ENCODE measurements around the gene AOPEP. TPM values are rescaled to one million over a fixed set of nuclear protein-coding genes. Genes with fewer than 3 reads are reported as not detected.
"Not testable (repeated sequence)": the region's sequence is repeated elsewhere in the genome, so short reads cannot be mapped to it uniquely, and the experiment has no call there.

AOPEP gene
- polyA plus RNA-seq, 6 donors from 2014 or later: 5.2 to 11.8 (median 8.2) TPM

DNA sequence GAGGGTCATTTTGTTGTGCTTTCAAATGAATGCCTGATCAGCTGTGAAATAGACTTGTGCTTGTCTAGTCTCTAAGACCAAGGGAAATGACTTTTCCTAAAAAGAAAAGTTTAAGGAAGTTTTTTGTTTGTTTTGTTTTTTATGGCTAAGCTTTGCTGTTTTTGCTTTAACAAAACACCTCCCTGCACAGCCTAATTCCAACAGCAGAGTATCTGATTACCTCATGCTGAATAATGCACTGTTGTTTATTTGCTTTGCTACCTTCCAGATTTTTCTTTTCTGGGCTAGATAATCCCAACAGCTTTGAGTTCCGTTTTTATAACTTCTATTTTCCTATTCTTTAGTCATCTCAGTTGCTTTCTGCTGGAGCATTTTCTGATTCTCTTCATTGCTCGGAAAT lies 95.8 kb downstream of the AOPEP start:
- peaks cover 24 to 31% of the 10 kb centered on the region in 2 donors for H3K36me3 Mint-ChIP-seq
- H3K27me3 Mint-ChIP-seq: no peaks in the 10 kb centered on the region
- H3K4me1 Mint-ChIP-seq: peaks cover 5 to 7% (median 6%) of the 10 kb centered on the region in 3 donors
- no peak overlapping the region for H3K4me3 Mint-ChIP-seq
- H3K27ac Mint-ChIP-seq: peak overlapping the region in 1 of 6 donors; percentile 19
- DNase-seq (no peak), ATAC-seq (ENCODE audit: low read depth in 2 of 2) (no peak)
- H3K9me3 Mint-ChIP-seq: no peaks in the 10 kb centered on the region

DNA sequence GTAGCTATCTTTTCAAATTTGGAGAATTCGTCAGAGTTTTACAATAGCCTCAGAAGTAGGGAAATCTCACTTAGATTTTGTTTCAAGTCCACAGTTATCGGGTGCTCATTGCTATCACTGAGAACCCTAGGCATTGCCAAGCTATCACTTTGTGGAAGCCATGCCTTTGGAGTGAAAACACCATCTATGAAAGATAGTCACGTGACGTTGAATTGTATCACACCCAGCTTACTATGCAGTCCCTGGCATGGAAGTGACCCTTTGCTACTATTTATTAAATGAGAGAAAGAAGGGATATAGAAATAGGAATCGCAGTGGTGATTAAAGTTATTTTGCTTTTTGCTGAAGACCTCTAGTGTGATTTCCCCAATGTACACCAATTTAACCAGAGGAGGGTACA lies 97.2 kb downstream of the AOPEP start:
- peaks cover 24 to 29% of the 10 kb centered on the region in 2 donors for H3K36me3 Mint-ChIP-seq
- no peaks in the 10 kb centered on the region for H3K9me3 Mint-ChIP-seq
- H3K4me1 Mint-ChIP-seq: peaks cover 5 to 7% (median 6%) of the 10 kb centered on the region in 3 donors
- H3K27ac Mint-ChIP-seq: peak overlapping the region in 2 of 6 donors; percentile 38 to 70
- no peak for DNase-seq
- H3K4me3 Mint-ChIP-seq: no peak overlapping the region
- H3K27me3 Mint-ChIP-seq: no peaks in the 10 kb centered on the region
- ATAC-seq (ENCODE audit: low read depth in 2 of 2): no peak

- Mint-ChIP-seq H3K27ac (peak overlapping the region in 1 of 6 donors; percentile 12), H3K9me3 (no peaks in the 10 kb centered on the region)
Measured at GRCh38 chr9:94824411-94824810, 97.9 kb downstream of the AOPEP start.

GRCh38 chr9:94824913-94825610 lies 98.6 kb downstream of the AOPEP start:
- no peak for ATAC-seq (ENCODE audit: low read depth in 2 of 2)
- DNase-seq: no peak
- no peak overlapping the region for H3K4me3 Mint-ChIP-seq
- no peaks in the 10 kb centered on the region for H3K27me3 Mint-ChIP-seq
- H3K27ac Mint-ChIP-seq: peak overlapping the region in 1 of 6 donors; percentile 36
- H3K36me3 Mint-ChIP-seq: peaks cover 24 to 30% of the 10 kb centered on the region in 2 donors
- H3K4me1 Mint-ChIP-seq: peaks cover 5 to 7% (median 6%) of the 10 kb centered on the region in 3 donors
- peaks cover 0 to under 1% (median 0%) of the 10 kb centered on the region in 7 donors for H3K9me3 Mint-ChIP-seq

More at GRCh38 chr9:94824411-94824810, 97.9 kb downstream of the AOPEP start:
- DNase-seq (no peak), ATAC-seq (ENCODE audit: low read depth in 2 of 2) (no peak)
- H3K4me3 Mint-ChIP-seq: no peak overlapping the region
- H3K36me3 Mint-ChIP-seq: peaks cover 24 to 29% of the 10 kb centered on the region in 2 donors
- H3K4me1 Mint-ChIP-seq: peaks cover 5 to 7% (median 6%) of the 10 kb centered on the region in 3 donors
- H3K27me3 Mint-ChIP-seq: no peaks in the 10 kb centered on the region

GRCh38 chr9:94825611-94825958 lies 99.1 kb downstream of the AOPEP start:
- H3K36me3 Mint-ChIP-seq: peaks cover 24 to 30% of the 10 kb centered on the region in 2 donors
- H3K4me1 Mint-ChIP-seq: peaks cover 5 to 7% (median 6%) of the 10 kb centered on the region in 3 donors
- H3K27me3 Mint-ChIP-seq: no peaks in the 10 kb centered on the region
- H3K4me3 Mint-ChIP-seq: no peak overlapping the region
- ATAC-seq (ENCODE audit: low read depth in 2 of 2): no peak
- peaks cover 0 to 2% (median under 1%) of the 10 kb centered on the region in 7 donors for H3K9me3 Mint-ChIP-seq
- no peak for DNase-seq
- H3K27ac Mint-ChIP-seq: no peak overlapping the region

DNA sequence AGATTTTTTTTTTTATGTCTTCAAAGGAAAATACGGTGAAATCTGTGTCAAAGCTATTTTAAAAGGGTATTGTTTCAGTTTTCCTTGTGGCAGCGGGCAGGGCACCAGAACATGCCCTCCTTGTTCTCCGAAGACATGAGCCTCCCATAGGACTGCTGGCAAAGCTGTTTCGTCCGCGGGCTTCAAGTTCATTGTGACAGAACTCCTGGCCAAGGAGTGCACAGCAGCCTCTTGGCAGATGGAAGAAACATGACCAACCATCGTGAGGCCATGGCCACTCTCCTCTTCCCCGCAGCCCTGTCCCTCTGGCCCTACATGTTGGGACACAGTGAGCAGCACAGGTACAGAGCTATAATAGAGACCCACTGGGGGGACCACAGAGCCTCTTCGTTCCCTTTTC lies 99.5 kb downstream of the AOPEP start:
- Mint-ChIP-seq H3K4me1 (peaks cover 3 to 6% (median 6%) of the 10 kb centered on the region in 3 donors), H3K36me3 (peaks cover 27 to 34% of the 10 kb centered on the region in 2 donors), H3K4me3 (no peak overlapping the region), H3K9me3 (peaks cover 0 to 7% (median 2%) of the 10 kb centered on the region in 7 donors), H3K27ac (no peak overlapping the region), H3K27me3 (no peaks in the 10 kb centered on the region)
- ATAC-seq (ENCODE audit: low read depth in 2 of 2) (no peak), DNase-seq (no peak)

- ATAC-seq (ENCODE audit: low read depth in 2 of 2): no peak
Measured at GRCh38 chr9:94826644-94827410, 100.3 kb downstream of the AOPEP start.

DNA sequence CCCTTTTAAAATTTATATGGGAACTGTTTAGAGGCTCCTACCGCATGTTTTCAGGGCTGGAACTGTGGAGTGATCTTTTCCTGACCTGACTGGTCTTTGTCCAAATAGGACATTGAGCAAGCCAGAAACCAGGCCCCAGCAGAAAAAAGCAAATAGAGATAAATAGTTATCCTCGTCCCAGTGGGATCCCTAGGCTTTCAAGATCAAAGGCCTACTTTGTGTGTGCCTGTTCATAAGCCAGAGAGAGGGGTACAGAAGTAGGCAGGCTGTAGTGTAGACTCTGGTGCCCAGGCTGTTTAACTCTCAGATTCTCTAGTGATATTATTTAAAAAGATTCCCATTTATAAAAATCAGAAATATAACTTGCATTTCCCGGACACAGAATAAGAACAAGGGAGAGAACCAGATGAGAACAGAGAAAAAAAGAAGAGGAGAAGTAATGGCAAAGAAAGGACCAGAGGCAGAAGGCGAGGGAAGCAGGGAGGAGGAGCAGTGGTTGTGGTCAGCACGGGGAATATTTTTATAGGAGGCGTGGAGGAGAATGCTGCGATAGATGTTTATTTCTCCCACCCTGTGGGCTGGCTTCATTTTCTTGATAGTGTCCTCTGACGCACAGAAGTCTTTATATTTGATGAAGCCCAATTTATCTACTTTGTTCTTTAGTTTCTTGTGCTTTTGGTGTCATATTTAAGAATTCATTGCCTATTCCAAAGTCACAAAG lies 101.2 kb downstream of the AOPEP start:
- ATAC-seq (ENCODE audit: low read depth in 2 of 2) (no peak), DNase-seq (no peak)
- Mint-ChIP-seq H3K27me3 (no peaks in the 10 kb centered on the region), H3K36me3 (peaks cover 39 to 42% of the 10 kb centered on the region in 2 donors), H3K27ac (peak overlapping the region in 2 of 6 donors; percentile 26 to 43), H3K4me3 (no peak overlapping the region), H3K4me1 (peaks cover 0 to 6% (median 3%) of the 10 kb centered on the region in 3 donors), H3K9me3 (peaks cover 0 to 15% (median 7%) of the 10 kb centered on the region in 7 donors)

More at GRCh38 chr9:94826644-94827410, 100.3 kb downstream of the AOPEP start:
- peaks cover 0 to 6% (median 3%) of the 10 kb centered on the region in 3 donors for H3K4me1 Mint-ChIP-seq
- H3K27ac Mint-ChIP-seq: no peak overlapping the region
- H3K27me3 Mint-ChIP-seq: no peaks in the 10 kb centered on the region
- no peak overlapping the region for H3K4me3 Mint-ChIP-seq
- H3K9me3 Mint-ChIP-seq: peaks cover 0 to 14% (median 7%) of the 10 kb centered on the region in 7 donors
- no peak for DNase-seq
- peaks cover 35 to 40% of the 10 kb centered on the region in 2 donors for H3K36me3 Mint-ChIP-seq

GRCh38 chr9:94829380-94830070 lies 103.0 kb downstream of the AOPEP start:
- DNase-seq: no peak
- H3K27ac Mint-ChIP-seq: no peak overlapping the region
- peaks cover 0 to 15% (median 7%) of the 10 kb centered on the region in 7 donors for H3K9me3 Mint-ChIP-seq
- H3K36me3 Mint-ChIP-seq: peaks cover 32% of the 10 kb centered on the region in 2 donors
- H3K4me1 Mint-ChIP-seq: peaks cover 0 to 6% (median 0%) of the 10 kb centered on the region in 3 donors
- H3K27me3 Mint-ChIP-seq: no peaks in the 10 kb centered on the region
- no peak for ATAC-seq (ENCODE audit: low read depth in 2 of 2)
- no peak overlapping the region for H3K4me3 Mint-ChIP-seq

DNA sequence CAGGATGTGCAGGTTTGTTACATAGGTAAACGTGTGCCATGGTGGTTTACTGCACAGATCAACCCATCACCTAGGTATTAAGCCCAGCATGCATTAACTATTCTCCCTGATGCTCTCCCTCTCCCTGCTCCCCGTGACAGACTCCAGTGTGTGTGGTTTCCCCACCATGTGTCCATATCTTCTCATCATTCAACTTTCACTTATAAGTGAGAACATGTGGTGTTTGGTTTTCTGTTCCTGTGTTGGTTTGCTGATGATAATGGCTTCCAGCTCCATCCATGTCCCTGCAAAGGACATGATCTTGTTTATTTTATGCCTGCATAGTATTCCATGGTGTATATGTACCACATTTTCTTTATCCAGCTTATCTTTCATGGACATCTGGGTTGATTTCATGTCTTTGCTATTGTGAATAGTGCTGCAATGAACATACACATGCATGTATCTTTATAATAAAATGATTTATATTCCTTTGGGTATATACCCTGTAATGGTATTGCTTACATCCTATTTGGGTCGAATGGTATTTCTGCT lies 103.6 kb downstream of the AOPEP start:
- not testable (repeated sequence) for H3K4me3 Mint-ChIP-seq; ATAC-seq (ENCODE audit: low read depth in 2 of 2); H3K27ac Mint-ChIP-seq; DNase-seq; H3K4me1 Mint-ChIP-seq; H3K27me3 Mint-ChIP-seq
- peaks cover 31 to 32% of the 10 kb centered on the region in 2 donors for H3K36me3 Mint-ChIP-seq
- H3K9me3 Mint-ChIP-seq: peaks cover 0 to 15% (median 7%) of the 10 kb centered on the region in 7 donors

DNA sequence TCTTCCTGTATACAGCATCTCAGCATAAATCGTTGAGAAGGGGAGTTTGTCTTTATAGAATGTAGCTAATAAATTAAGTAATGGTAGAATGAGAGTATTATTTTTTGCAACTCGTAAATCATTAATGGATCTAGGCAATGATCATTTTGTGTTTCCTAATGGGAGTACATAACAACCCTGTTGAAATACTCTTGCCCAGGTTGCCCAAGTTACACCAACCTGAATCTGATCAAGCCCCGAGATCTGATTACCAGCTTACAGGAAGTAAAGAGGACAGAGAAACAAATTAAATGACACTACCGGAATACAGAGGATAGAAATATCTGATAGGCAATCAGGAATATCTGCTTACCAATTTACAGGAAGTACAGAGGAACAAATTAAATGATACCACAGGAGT lies 107.3 kb downstream of the AOPEP start:
- Mint-ChIP-seq H3K4me3 (no peak overlapping the region), H3K36me3 (peaks cover 36 to 39% of the 10 kb centered on the region in 2 donors), H3K9me3 (peaks cover 5 to 26% (median 17%) of the 10 kb centered on the region in 7 donors), H3K27ac (no peak overlapping the region), H3K4me1 (peaks cover 0 to 2% (median 0%) of the 10 kb centered on the region in 3 donors), H3K27me3 (no peaks in the 10 kb centered on the region)
- ATAC-seq (ENCODE audit: low read depth in 2 of 2) (no peak), DNase-seq (no peak)

DNA sequence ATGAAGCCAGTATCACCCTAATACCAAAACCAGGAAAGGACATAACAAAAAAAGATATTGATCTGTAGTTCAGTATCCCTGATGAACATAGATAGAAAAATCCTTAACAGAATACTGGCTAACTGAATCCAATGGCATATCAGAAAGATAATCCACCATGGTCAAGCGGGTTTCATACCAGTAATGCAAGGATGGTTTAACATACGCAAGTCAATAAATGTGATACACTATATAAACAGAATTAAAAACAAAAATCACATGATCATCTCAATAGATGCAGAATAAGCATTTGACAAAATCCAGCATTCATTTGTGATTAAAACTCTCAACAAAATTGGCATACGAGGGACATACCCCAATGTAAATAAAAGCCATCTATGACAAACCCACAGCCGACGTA lies 110.9 kb downstream of the AOPEP start:
- Mint-ChIP-seq H3K9me3 (peaks cover 10 to 39% (median 24%) of the 10 kb centered on the region in 7 donors), H3K36me3 (peaks cover 38 to 42% of the 10 kb centered on the region in 2 donors), H3K27ac (no peak overlapping the region), H3K4me1 (peaks cover 0 to 2% (median 0%) of the 10 kb centered on the region in 3 donors), H3K4me3 (no peak overlapping the region), H3K27me3 (no peaks in the 10 kb centered on the region)
- no peak for ATAC-seq (ENCODE audit: low read depth in 2 of 2)
- DNase-seq: no peak
